ENCODE data around the gene SCARF1.

SCARF1 gene

GRCh38 chr17:1597861-1598342 is 47.6 kb downstream of the SCARF1 start:
- no peak for DNase-seq (ENCODE audit: low spot score)

GRCh38 chr17:1593630-1593931 is 52.0 kb downstream of the SCARF1 start:
- DNase-seq (ENCODE audit: low spot score): no peak

GRCh38 chr17:1592751-1593629 is 52.5 kb downstream of the SCARF1 start:
- no peak for DNase-seq (ENCODE audit: low spot score)

DNA sequence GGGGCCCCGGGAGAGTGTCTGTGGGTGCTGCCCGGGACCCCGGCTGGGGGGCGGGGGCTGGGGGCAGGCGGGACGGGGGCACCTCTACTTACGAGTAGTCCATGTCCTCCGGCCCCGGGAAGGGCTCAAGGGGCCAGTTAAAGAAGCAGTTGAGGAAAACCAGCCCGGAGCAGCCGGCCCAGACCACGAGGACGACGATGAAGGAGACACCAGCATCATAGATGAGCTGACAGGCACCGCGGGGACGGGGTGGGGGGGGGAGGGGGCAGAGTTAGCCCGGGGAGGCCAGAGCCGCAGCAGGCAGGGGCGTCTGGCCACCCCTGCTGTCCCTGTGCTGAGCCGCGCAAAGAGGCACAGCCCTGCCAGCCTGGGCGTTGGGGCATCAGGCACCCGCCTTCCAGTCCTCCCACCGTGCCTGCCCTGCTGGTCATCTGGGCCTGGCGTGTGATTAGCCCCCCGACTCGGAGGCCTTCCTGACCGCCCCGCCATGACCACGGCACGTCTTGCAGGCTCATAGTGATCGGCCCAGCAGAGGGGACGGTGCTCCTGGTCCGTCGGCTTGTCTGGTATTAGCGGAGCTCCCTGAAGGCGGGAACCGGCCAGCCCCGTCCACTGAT is 54.0 kb downstream of the SCARF1 start:
- DNase-seq (ENCODE audit: low spot score): no peak

GRCh38 chr17:1590747-1591473 is 54.6 kb downstream of the SCARF1 start:
- no peak for DNase-seq (ENCODE audit: low spot score)

DNA sequence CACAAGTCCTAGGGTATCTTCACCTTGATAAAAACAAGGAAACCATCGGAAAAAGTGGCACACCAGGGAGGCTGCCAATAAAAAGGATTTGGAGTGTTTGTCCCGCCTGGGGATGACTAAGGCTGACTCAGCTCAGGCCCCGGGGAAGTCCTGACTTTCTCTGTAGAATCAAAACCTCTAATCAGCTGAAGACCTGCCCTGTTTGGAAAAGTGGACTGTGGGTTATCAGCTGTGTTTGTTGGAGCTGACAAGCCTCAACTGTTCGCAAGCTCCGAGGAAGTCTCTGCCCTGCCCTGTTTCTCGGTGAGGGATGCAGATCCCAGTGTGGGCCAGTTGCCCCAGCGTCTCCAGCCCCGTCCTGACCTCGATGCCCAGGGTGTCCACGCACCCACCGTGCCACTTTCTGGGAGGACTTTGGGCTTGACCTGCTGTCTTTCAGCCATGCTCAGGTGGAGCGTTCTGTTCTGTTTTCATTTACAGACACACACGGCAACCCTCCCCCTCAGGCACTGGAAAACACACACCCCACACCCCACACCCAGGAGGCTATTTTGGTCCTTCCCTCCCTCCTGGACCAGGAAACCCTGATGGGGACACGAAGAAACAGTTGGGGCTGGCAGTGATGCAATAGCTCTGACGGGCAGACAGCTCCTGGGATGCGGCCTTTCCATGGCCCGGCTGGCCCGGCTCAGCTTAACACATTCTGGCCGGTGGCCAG is 55.3 kb downstream of the SCARF1 start:
- DNase-seq (ENCODE audit: low spot score): peak; percentile 84

- DNase-seq (ENCODE audit: low spot score): no peak
Observed at GRCh38 chr17:1588821-1589585, 56.5 kb downstream of the SCARF1 start.

DNA sequence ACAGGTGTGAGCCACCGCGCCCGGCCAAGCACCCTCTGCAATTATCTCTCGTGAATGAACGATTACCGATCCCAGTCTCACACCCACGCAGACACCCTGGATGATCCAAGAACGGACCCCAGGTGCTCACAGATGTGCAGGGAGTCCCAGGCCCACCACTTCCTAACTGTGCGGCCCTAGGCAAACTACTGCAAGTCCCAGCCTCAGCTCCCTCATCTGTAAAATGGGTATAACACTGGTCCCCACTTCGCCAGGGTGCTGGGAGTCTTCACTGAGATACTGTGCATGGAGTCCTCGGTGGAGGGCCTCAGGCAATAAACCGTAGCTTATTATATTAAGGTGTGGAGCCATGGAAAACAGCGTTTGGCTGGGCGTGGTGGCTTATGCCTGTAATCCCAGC is 61.4 kb downstream of the SCARF1 start:
- no peak for DNase-seq (ENCODE audit: low spot score)

All from RKO (cell line).